HG03378 (cell line): ENCODE results near the gene SPHK1.

Experiments
- ATAC-seq: cut with Tn5 transposase; IDR thresholded peaks from one replicate; pipeline ENCODE4 v1.9.1; 2021; ENCODE audit warnings: mild to moderate bottlenecking, moderate library complexity; ENCODE audit not compliant: unreplicated experiment

SPHK1 gene

GRCh38 chr17:76431509-76431908, 47.1 kb downstream of the SPHK1 start:
- no peak for ATAC-seq

- ATAC-seq = no peak
Measured at GRCh38 chr17:76432004-76432403, 47.6 kb downstream of the SPHK1 start.

GRCh38 chr17:76432712-76433336, 48.4 kb downstream of the SPHK1 start:
- ATAC-seq = no peak

- ATAC-seq = no peak
Measured at GRCh38 chr17:76433693-76434092, 49.3 kb downstream of the SPHK1 start.

GRCh38 chr17:76434870-76435269, 50.5 kb downstream of the SPHK1 start:
- no peak for ATAC-seq

GRCh38 chr17:76435751-76436150, 51.3 kb downstream of the SPHK1 start:
- ATAC-seq = no peak
